Measurements from ENCODE around the gene KRTAP4-9.
"Not testable (repeated sequence)": the region's sequence is repeated elsewhere in the genome, so short reads cannot be mapped to it uniquely, and the experiment has no call there.

KRTAP4-9 gene

DNA sequence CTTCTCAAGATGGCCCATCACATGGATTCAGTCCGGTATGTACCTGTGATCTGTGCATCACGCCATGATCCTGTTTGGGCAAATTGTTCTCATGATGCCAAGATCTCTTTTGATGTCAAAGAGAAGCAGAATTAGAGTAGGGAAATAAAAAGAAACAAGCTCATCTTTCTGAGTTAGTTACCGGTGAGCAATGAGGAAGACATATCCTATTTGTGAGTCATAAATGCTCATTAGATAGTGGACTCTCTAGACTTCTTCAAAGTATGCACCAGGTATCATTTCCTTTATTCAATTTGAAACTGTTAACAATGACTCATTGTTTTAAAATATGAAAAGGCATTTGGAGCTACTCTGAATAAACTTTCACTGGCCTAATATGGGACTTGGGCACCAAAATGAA lies 26.8 kb downstream of the KRTAP4-9 start:
- no peak for DNase-seq (ENCODE audit: low read depth)

DNA sequence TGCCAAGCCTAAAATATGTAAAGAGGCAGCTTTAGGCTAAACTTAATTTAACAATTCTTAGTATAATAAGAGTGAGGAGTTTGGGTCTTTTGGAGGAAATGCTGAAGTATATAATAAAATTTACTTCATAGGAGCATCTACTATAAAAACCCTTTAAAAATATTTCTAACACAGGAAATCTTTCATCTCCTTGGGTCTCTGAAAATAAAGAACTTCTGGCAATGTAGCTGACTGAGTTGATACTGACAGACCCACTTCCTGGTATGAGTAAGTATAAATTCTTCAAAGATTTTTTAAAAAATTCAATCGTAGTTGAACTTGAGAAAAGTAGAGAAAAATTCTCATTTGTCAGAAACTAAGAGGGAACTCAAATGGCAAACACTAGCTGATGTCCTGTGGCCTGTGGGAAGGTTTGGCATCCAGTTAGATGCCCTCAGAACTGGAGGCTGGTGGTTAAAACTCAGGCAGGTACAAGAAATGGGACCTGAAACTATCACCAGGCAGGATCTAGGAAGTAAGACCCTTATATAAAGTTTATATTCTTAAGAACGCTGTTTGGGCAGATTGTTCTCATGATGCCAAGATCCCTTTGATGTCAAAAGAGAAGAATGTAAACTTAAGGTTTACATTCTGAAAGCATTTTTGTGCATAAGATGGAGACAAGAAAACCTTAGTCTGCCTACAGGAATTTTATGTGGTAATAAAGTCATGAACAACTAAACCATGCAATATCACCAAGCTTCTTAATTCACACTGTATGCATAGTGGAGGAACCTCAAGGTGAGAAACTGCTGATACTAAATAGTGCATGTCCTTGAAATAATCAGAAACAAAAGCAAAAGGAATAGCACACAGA lies 28.9 kb downstream of the KRTAP4-9 start:
- DNase-seq (ENCODE audit: low read depth) = no peak

DNA sequence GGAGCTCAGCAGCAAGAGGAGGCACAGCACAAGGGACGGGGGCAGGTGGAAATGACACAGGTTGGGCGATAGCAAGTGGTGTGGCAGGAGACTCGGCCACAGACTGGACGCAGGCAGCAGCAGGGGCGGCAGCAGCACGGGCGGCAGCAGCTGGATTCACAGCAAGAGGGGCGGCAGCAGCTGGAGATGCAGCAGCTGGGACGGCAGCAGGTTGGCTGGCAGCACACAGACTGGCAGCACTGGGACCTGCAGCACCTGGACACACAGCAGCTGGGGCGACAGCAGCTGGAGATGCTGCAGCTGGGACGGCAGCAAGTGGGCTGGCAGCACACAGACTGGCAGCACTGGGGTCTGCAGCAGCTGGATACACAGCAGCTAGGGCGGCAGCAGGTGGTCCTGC lies 34.7 kb downstream of the KRTAP4-9 start:
- DNase-seq (ENCODE audit: low read depth) = not testable (repeated sequence)

DNA sequence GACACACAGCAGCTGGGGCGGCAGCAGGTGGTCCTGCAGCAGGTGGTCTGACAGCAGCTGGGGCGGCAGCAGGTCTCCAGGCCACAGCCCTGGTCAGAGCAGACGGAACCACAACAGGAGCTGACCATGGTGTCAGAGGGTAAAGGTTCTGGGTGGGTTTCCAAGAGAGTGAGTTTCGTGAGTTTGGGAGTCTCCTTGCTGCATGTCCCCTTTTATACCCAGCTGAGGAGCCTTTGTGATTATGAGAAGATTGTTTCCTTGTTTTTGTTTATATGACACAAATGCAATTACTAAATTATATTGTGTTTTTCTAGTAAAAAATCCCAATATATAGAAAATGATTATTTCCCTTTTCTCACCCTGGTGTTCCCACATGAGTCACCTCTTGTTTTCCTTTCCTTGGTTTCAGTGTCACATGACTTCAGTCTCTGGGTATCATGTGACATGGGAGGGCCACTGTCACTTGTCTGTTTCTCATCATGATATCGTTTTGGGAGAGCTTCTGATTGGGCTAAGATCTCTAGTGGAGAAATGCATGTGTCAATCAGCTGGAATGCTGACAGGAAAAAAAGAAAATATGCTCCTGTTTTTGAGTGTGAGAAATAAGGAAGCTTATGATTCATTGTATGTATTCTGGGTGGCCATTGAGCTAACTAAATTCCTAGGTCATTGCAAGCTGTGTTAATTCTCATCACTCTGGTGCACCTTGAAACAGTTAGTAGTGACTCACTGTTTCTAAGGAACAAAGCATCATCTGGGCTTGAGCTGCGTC lies 35.4 kb downstream of the KRTAP4-9 start, which contains the start of gene KRTAP4-6:
TSS of gene KRTAP4-6 (minus strand) at position 185 of the 772 bp plus-strand sequence. CDS start at position 128, 57 bp downstream.
- DNase-seq (ENCODE audit: low read depth) = no peak

DNA sequence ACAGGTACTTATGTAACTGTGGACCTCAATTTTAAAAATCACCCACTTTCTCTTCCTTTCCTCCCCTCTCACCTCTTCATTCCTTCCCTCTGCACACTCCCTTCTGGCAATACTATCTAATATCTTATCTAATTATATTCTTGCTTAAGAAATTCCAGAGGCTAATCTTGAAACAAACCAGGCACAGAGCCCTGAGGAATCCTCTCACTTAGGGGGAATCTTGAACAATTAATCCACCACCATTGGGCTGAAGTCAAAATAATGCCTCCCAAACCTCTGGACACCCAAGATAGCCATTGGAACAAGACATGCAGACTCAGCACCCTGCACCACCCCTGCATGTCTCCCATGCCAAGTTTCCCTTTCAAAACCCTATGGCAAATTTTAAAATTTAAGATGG lies 36.2 kb downstream of the KRTAP4-9 start:
- DNase-seq (ENCODE audit: low read depth) = no peak

DNA sequence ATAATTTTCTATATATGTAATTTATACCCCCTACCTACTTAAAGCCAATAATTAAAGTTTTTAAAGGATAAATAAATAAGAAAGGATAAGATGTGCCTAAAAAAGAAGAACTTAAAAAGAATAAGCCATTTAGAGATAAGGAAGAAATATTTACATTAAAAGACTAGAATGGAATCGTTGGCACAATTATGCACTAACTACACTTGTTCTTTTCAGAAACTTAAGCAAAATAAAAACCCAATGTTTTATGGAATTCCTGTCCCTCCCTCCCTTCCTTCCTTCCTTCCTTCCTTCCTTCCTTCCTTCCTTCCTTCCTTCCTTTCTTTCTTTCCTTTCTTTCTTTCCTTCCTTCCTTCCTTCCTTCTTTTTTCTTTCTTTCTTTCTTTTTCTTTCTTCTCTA lies 39.7 kb downstream of the KRTAP4-9 start:
- DNase-seq (ENCODE audit: low read depth) = no peak

DNA sequence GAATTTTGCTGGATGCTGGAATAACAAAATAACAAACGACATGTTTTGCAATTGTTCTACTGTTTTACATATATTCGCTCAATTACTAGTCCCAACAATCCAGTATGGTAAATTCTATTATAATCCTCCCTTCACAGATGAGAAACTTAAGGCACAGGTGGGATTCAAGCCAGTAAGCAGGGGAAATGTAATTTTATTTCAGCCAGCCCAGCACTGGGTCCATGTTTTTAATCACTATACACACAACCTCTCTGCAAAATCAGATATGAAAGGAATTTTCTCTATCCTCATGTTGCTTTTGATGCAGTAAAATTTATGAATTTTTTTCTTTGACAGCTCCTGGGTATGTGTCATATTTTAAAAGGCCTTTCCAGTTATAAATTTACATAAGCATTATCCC lies 40.1 kb downstream of the KRTAP4-9 start:
- DNase-seq (ENCODE audit: low read depth) = no peak

DNA sequence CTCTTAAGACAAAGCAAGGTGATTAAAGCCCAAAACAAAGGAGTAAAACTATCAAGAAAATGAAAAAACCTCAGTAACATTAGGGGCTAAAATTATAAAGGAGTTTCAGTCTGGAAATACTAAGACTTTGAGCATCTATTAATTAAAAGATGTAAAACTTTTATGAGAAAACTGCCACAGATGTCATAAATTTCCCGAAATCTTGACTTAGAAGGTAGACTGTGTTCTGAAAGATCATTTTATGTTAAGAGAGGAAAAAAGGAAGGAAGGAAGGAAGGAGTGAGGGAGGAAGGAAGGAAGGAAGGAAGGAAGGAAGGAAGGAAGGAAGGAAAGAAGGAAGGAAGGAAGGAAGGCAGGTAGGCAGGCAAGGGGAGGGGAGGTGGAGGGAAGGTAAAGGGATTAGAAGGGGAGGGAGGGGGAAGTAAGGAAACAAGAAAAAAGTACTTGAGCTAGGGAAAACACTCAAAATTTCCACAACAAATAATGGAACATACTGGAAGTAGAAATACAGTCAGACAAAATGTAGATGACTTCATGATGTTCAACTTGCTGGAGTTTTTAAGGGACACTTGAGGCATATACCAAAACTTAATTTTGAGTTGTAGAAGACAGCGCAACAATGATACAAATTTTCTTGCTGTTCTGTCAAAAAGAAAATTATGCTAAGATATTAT lies 42.5 kb downstream of the KRTAP4-9 start:
- no peak for DNase-seq (ENCODE audit: low read depth)

DNA sequence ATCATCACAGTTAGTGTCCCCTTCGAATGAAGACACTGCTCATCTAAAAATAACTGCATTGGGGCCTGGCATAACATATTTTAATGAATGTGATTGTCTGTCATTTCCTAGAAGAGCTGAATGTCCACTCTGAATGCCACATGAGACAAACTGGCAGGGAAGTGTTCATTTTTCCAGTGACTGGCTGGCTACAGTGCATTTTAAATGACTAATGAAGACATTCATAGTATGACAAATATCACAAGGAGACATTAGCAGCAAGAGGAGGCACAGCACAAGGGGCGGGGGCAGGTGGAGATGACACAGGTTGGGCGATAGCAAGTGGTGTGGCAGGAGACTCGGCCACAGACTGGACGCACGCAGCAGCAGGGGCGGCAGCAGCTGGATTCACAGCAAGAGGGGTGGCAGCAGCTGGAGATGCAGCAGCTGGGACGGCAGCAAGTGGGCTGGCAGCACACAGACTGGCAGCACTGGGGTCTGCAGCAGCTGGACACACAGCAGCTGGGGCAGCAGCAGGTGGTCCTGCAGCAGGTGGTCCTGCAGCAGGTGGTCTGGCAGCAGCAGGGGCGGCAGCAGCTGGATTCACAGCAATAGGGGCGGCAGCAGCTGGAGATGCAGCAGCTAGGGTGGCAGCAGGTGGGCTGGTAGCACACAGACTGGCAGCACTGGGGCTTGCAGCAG lies 43.9 kb downstream of the KRTAP4-9 start:
- not testable (repeated sequence) for DNase-seq (ENCODE audit: low read depth)

DNA sequence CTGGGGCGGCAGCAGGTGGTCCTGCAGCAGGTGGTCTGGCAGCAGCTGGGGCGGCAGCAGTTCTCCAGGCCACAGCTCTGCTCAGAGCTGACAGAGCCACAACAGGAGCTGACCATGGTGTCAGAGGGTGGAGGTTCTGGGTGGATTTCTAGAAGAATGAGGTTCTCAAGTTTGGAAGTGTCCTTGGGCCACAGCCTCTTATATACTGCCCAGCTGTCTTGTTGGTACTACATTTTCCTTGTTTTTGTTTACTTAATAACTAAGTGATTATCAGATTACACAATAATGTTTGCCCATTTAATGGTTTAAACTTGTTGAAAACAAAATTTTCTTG lies 44.4 kb downstream of the KRTAP4-9 start, which contains the start of gene KRTAP4-5:
TSS of gene KRTAP4-5 (minus strand) at position 174 of the 334 bp plus-strand sequence. CDS start at position 116, 58 bp downstream.
- no peak for DNase-seq (ENCODE audit: low read depth)

DNA sequence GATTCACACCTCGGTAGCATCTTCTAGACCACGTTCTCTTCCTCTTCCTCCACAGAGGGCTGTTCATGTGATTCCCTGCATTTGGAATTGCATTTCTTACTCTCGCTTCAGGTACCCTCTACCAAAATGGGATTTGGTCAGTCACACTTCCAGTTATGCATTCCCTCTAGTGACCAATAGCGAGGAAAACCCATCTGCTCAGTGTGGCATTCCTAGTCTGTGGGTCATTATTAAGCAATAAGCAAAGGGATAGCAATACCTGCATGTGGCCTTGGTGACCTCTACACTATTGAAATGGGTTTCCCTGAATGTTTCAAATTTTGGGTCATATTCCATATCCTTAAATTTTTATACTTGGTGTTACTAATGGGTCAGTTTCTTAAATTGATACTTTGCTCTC lies 44.8 kb downstream of the KRTAP4-9 start:
- no peak for DNase-seq (ENCODE audit: low read depth)

DNA sequence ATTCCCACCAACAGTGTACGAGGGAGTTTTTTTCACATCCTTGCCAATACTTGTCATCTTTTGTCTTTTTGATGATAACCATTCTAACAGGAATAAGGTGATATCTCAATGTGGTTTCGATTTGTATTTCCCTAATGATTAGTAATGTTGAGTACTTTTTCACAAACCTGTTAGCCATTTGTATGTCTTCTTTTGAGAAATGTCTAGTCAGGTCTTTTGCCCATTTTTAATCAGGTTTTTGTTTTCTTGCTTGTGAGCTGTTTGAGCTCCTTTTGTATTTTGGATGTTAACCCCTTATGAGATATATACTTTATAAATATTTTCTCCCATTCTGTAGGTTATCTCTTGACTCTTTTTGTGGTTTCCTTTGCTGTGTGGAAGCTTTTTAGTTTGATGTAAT lies 46.3 kb downstream of the KRTAP4-9 start:
- DNase-seq (ENCODE audit: low read depth) = no peak

DNA sequence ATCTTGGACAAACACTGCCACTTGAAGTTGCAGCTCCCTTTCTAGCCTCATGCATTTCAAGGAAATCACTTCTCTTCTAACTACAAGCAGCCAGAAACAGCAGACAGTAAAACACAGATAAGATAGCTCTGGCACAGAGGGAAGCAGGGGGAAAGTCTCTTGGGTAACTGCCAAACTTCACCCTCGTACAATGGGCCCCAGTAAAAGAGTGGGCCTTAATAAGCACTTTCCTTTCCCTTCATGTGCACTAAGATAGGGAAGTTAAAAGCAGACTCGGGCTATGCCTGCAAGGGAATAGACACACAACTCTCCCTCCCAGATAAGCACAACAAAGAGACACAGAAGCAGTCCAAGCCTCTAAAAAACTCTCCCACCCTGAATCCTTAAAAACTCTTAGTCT lies 48.7 kb downstream of the KRTAP4-9 start:
- no peak for DNase-seq (ENCODE audit: low read depth)
